GM21576 (cell line): ENCODE data around the gene CLNS1A.
A peak's percentile ranks its signal among the peaks of the same experiment; 100 is the strongest.
"Not testable (repeated sequence)": the region's sequence is repeated elsewhere in the genome, so short reads cannot be mapped to it uniquely, and the experiment has no call there.

ENCODE experiments used
- ATAC-seq: cut with Tn5 transposase; IDR thresholded peaks from one replicate; pipeline ENCODE4 v1.9.1; 2021; ENCODE audit warnings: mild to moderate bottlenecking, moderate library complexity; ENCODE audit not compliant: unreplicated experiment

The CLNS1A gene

GRCh38 chr11:77619576-77620198, 17.9 kb downstream of the CLNS1A start:
- ATAC-seq, result no peak

GRCh38 chr11:77617892-77618291, 19.7 kb downstream of the CLNS1A start:
- ATAC-seq, result no peak

GRCh38 chr11:77611921-77612320, 25.7 kb downstream of the CLNS1A start:
- ATAC-seq, result no peak

- no peak for ATAC-seq
These were observed 28.4 kb downstream of the CLNS1A start for GRCh38 chr11:77609234-77609633.

- ATAC-seq, result no peak
These were observed 33.3 kb downstream of the CLNS1A start for GRCh38 chr11:77604281-77604680.

- no peak for ATAC-seq
These were observed 35.1 kb downstream of the CLNS1A start for GRCh38 chr11:77602381-77603088.

GRCh38 chr11:77598195-77598594, 39.4 kb downstream of the CLNS1A start:
- no peak for ATAC-seq

- no peak for ATAC-seq
These were observed 41.0 kb downstream of the CLNS1A start for GRCh38 chr11:77596626-77597025.

GRCh38 chr11:77593883-77594282, 43.7 kb downstream of the CLNS1A start:
- ATAC-seq, result no peak

GRCh38 chr11:77592727-77593126, 44.9 kb downstream of the CLNS1A start:
- ATAC-seq, result no peak

GRCh38 chr11:77590194-77590782, 47.3 kb downstream of the CLNS1A start:
- no peak for ATAC-seq

- ATAC-seq, result peak; percentile 84
These were observed 47.9 kb downstream of the CLNS1A start, which contains the start of gene AQP11 for GRCh38 chr11:77589521-77590193. AQP11 (plus strand) TSS chr11:77589953; CDS start chr11:77589993, 40 bp downstream.

- ATAC-seq, result peak; percentile 18
These were observed 48.4 kb downstream of the CLNS1A start for GRCh38 chr11:77589181-77589520.

GRCh38 chr11:77580712-77581337, 56.8 kb downstream of the CLNS1A start:
- ATAC-seq, result no peak

GRCh38 chr11:77575428-77575827, 62.2 kb downstream of the CLNS1A start:
- ATAC-seq, result not testable (repeated sequence)

GRCh38 chr11:77570896-77571295, 66.7 kb downstream of the CLNS1A start:
- ATAC-seq, result not testable (repeated sequence)

GRCh38 chr11:77569676-77570070, 67.9 kb downstream of the CLNS1A start:
- ATAC-seq, result no peak

GRCh38 chr11:77568916-77569675, 68.5 kb downstream of the CLNS1A start:
- no peak for ATAC-seq

- no peak for ATAC-seq
These were observed 69.3 kb downstream of the CLNS1A start for GRCh38 chr11:77568306-77568705.
